ENCODE results near the gene SETDB2. TPM values are rescaled to one million over a fixed set of nuclear protein-coding genes. Genes with fewer than 3 reads are reported as not detected.

SETDB2 gene
- total and polyA plus RNA-seq, 2 experiments from 2014 or later: 2.8 to 5.7 TPM

DNA sequence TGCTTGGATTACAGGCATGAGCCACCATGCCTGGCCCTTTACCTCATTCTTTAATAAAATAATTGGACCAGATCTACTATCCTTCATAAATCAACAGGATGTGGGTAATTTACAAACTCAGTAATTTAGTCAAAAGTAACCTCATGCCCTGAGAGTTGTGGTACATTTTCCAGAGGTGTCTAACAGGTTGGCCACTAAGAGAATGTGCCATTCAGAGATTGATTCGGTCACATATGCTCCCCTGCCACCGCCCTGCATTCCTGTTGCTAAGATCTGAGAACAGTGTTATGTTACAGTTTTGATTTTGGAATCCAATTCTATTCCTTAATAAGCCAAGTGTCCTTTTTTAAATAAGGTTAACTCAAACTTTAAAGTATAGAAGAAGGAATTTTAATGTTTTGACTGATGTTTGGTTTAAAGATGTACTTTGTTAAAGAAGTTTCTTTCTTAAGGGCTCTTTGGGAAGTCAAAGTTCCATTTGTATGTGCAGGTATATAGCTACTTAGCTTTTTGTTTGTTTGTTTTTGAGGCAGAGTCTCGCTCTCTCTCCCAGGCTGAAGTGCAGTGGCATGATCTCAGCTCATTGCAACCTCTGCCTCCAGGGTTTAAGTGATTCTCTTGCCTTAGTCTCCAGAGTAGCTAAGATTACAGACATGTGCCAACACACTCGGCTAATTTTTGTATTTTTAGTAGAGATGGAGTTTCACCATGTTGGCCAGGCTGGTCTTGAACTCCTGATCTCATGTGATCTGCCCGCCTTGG, 80.8 kb downstream of the SETDB2 start:
- Histone ChIP-seq H3K27ac (no peak overlapping the region), H3K36me3 (ENCODE audit: low read depth) (peaks cover 16% of the 10 kb centered on the region; the same call in 1 of the 2 replicates), H3K4me2 (ENCODE audit: unreplicated experiment) (no peak overlapping the region), H3K9me2 (ENCODE audit: insufficient read depth) (no peaks in the 10 kb centered on the region), H3K4me1 (ENCODE audit: insufficient read depth) (no peaks in the 10 kb centered on the region), H3K79me2 (ENCODE audit: insufficient read depth) (no peaks in the 10 kb centered on the region), H3K4me3 (no peak overlapping the region), H2AFZ (no peak overlapping the region), H3K9me3 (ENCODE audit: low read depth) (no peaks in the 10 kb centered on the region), H3K27me3 (replicated peaks; ENCODE audit: insufficient read depth) (no peaks in the 10 kb centered on the region), H4K20me1 (ENCODE audit: insufficient read depth) (no peaks in the 10 kb centered on the region), H3K9ac (no peak overlapping the region), H3F3A (ENCODE audit: insufficient read depth) (no peaks in the 10 kb centered on the region)
- in situ Hi-C loops (cut with MboI): no loop called here
- TF ChIP-seq EZH2phosphoT487 (IDR thresholded peaks at IDR 0.05; ENCODE audit: insufficient read depth, low read depth) (no peak), EZH2 (IDR thresholded peaks at IDR 0.05; ENCODE audit: insufficient read depth, poor library complexity, severe bottlenecking) (no peak)
- WGBS, 2 experiments (ENCODE audit: low coverage in 1 of 2, low lambda C conversion rate in 2 of 2, missing lambda C conversion rate in 2 of 2): 98 to 99% methylated on average over 5 of the region's 5 CpGs
- no peak for DNase-seq

DNA sequence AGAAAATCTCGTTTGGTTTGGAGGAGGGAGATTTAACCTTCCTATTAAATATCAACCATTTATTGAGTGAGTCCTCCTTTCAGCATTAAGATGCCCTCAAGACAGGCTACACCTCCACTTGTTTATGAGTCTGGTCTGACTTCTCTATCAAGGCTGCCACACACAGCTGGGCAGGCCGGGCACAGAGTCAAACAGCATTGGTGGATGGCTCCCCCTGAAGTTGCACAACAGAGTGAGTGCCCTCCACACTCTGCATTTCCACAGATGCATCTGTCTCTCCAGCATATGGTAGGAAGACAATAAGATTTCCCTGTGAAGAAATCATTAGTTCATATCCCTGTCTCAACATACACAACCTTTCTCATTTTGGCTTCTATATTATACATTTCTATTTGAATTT, 83.0 kb downstream of the SETDB2 start:
- no peaks in the 10 kb centered on the region for H3K9me2 ChIP-seq (ENCODE audit: insufficient read depth)
- no peaks in the 10 kb centered on the region for H3K9me3 ChIP-seq (ENCODE audit: low read depth)
- H3K4me1 ChIP-seq (ENCODE audit: insufficient read depth): no peaks in the 10 kb centered on the region
- 53 to 69% methylated on average over 2 of the region's 2 CpGs for WGBS, 2 experiments (ENCODE audit: low coverage in 1 of 2, low lambda C conversion rate in 2 of 2, missing lambda C conversion rate in 2 of 2)
- in situ Hi-C loops (cut with MboI): no loop called here
- DNase-seq: no peak
- no peak for TF ChIP-seq EZH2phosphoT487 (IDR thresholded peaks at IDR 0.05; ENCODE audit: insufficient read depth, low read depth)
- no peak for TF ChIP-seq EZH2 (IDR thresholded peaks at IDR 0.05; ENCODE audit: insufficient read depth, poor library complexity, severe bottlenecking)
- H3K27ac ChIP-seq: no peak overlapping the region
- peaks cover 9% of the 10 kb centered on the region; the same call in 1 of the 2 replicates for H3K36me3 ChIP-seq (ENCODE audit: low read depth)
- no peak overlapping the region for H3K4me2 ChIP-seq (ENCODE audit: unreplicated experiment)
- H3K79me2 ChIP-seq (ENCODE audit: insufficient read depth): no peaks in the 10 kb centered on the region
- no peaks in the 10 kb centered on the region for H4K20me1 ChIP-seq (ENCODE audit: insufficient read depth)
- H3K27me3 ChIP-seq (replicated peaks; ENCODE audit: insufficient read depth): no peaks in the 10 kb centered on the region
- H3K9ac ChIP-seq: no peak overlapping the region
- H3F3A ChIP-seq (ENCODE audit: insufficient read depth): no peaks in the 10 kb centered on the region
- no peak overlapping the region for H3K4me3 ChIP-seq
- no peak overlapping the region for H2AFZ ChIP-seq

DNA sequence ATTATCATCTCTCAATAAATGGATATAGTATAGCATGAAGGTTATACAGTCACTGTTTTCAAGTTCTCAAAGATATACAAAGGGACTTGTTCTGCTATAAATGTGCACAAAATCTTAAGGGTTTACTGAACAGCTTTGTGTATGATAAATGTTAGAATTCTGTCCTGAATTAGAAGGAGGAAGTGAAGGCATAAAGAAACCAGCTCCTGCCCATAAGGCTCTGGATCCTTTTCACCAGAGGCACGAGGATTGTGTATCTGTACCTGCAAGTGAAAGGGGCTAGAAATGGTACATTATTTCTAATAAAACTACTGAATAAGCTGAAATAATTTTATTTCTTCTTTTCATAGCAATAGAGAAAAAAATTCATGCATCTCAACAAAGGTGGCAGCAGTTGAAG, 84.1 kb downstream of the SETDB2 start:
- DNase-seq: no peak
- H3K36me3 ChIP-seq (ENCODE audit: low read depth): peaks cover 9% of the 10 kb centered on the region; the same call in 1 of the 2 replicates
- H3K9me3 ChIP-seq (ENCODE audit: low read depth): no peaks in the 10 kb centered on the region
- H3K9ac ChIP-seq: no peak overlapping the region
- H3K4me3 ChIP-seq: no peak overlapping the region
- H3K79me2 ChIP-seq (ENCODE audit: insufficient read depth): no peaks in the 10 kb centered on the region
- no peak overlapping the region for H3K4me2 ChIP-seq (ENCODE audit: unreplicated experiment)
- no peak overlapping the region for H2AFZ ChIP-seq
- no peak overlapping the region for H3K27ac ChIP-seq
- no peaks in the 10 kb centered on the region for H4K20me1 ChIP-seq (ENCODE audit: insufficient read depth)
- no peak for TF ChIP-seq EZH2phosphoT487 (IDR thresholded peaks at IDR 0.05; ENCODE audit: insufficient read depth, low read depth)
- TF ChIP-seq EZH2 (IDR thresholded peaks at IDR 0.05; ENCODE audit: insufficient read depth, poor library complexity, severe bottlenecking): no peak
- in situ Hi-C loops (cut with MboI): no loop called here
- H3F3A ChIP-seq (ENCODE audit: insufficient read depth): no peaks in the 10 kb centered on the region
- WGBS, 2 experiments (ENCODE audit: low coverage in 1 of 2, low lambda C conversion rate in 2 of 2, missing lambda C conversion rate in 2 of 2): 67% methylated on average over 1 of the region's 1 CpG
- no peaks in the 10 kb centered on the region for H3K9me2 ChIP-seq (ENCODE audit: insufficient read depth)
- no peaks in the 10 kb centered on the region for H3K4me1 ChIP-seq (ENCODE audit: insufficient read depth)
- H3K27me3 ChIP-seq (replicated peaks; ENCODE audit: insufficient read depth): no peaks in the 10 kb centered on the region

DNA sequence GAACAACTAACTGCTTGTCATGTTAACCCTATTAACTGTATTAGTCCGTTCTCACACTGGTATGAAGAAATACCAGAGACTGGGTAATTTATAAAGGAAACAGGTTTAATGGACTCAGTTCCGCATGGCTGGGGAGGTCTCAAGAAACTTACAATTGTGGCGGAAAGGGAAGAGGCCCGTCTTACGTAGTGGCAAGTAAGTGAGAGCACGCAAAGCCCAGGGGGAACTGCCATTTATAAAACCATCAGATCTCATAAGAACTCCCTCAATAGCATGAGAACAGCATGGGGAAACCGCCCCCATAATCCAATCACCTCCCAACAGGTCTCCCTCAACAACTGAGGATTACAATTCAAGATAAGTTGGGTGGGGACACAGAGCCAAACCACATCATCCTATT, 86.4 kb downstream of the SETDB2 start:
- DNase-seq: no peak
- Histone ChIP-seq H3K9me3 (ENCODE audit: low read depth) (no peaks in the 10 kb centered on the region), H2AFZ (no peak overlapping the region), H3K27me3 (replicated peaks; ENCODE audit: insufficient read depth) (no peaks in the 10 kb centered on the region), H3F3A (ENCODE audit: insufficient read depth) (no peaks in the 10 kb centered on the region), H3K4me1 (ENCODE audit: insufficient read depth) (no peaks in the 10 kb centered on the region), H3K9ac (no peak overlapping the region), H3K79me2 (ENCODE audit: insufficient read depth) (no peaks in the 10 kb centered on the region), H3K27ac (no peak overlapping the region), H3K4me2 (ENCODE audit: unreplicated experiment) (no peak overlapping the region), H3K4me3 (no peak overlapping the region), H4K20me1 (ENCODE audit: insufficient read depth) (no peaks in the 10 kb centered on the region), H3K9me2 (ENCODE audit: insufficient read depth) (no peaks in the 10 kb centered on the region), H3K36me3 (ENCODE audit: low read depth) (peaks cover 8% of the 10 kb centered on the region)
- 92 to 95% methylated on average over 7 of the region's 7 CpGs for WGBS, 2 experiments (ENCODE audit: low coverage in 1 of 2, low lambda C conversion rate in 2 of 2, missing lambda C conversion rate in 2 of 2)
- in situ Hi-C loops (cut with MboI): no loop called here
- no peak for TF ChIP-seq EZH2phosphoT487 (IDR thresholded peaks at IDR 0.05; ENCODE audit: insufficient read depth, low read depth)
- TF ChIP-seq EZH2 (IDR thresholded peaks at IDR 0.05; ENCODE audit: insufficient read depth, poor library complexity, severe bottlenecking): no peak
